ENCODE results near the gene HIPK4. TPM values are rescaled to one million over a fixed set of nuclear protein-coding genes. Genes with fewer than 3 reads are reported as not detected.
A peak's percentile ranks its signal among the peaks of the same experiment; 100 is the strongest.

The HIPK4 gene
- total and polyA plus RNA-seq, 9 of the 15 experiments (the other 6 are each of a cell fraction or from before 2014, with no cell fraction given): 0.06 to 0.09 TPM; not detected in 7

- no peak for TF ChIP-seq NELFE (IDR thresholded peaks at IDR 0.05; ENCODE audit: insufficient read depth, insufficient read length)
- TF ChIP-seq ZBTB33 (CRISPR knock-in tag; IDR thresholded peaks at IDR 0.05): no peak
- no peak for TF ChIP-seq ZFP1 (CRISPR knock-in tag; IDR thresholded peaks at IDR 0.05)
- TF ChIP-seq ZBTB26 (CRISPR knock-in tag; IDR thresholded peaks at IDR 0.05): no peak
- TF ChIP-seq REST (IDR thresholded peaks at IDR 0.05; ENCODE audit: borderline replicate concordance): peak; percentile 30; the same call in 1 of the 2 replicates
- TF ChIP-seq REST (CRISPR knock-in tag; IDR thresholded peaks at IDR 0.05; ENCODE audit: low read depth): 0 out of 2 replicates have a peak, but pooled peaks have one; percentile 41
- no peak for TF ChIP-seq RFX7 (CRISPR knock-in tag; IDR thresholded peaks at IDR 0.05)
- no peak for TF ChIP-seq ZEB2 (IDR thresholded peaks at IDR 0.05)
- no peak for TF ChIP-seq ARID3A (IDR thresholded peaks at IDR 0.05; ENCODE audit: borderline replicate concordance, low read depth, low read length)
- TF ChIP-seq RBM17 (IDR thresholded peaks at IDR 0.05; ENCODE audit: borderline replicate concordance, low read depth, low read length): no peak
- TF ChIP-seq MCM2 (IDR thresholded peaks at IDR 0.05; ENCODE audit: low read depth): no peak
- TF ChIP-seq ZNF347 (CRISPR knock-in tag; IDR thresholded peaks at IDR 0.05; ENCODE audit: low read depth): no peak
- TF ChIP-seq ZNF445 (CRISPR knock-in tag; IDR thresholded peaks at IDR 0.05; ENCODE audit: low read depth): no peak
- no peak for TF ChIP-seq ZNF175 (CRISPR knock-in tag; IDR thresholded peaks at IDR 0.05; ENCODE audit: low read depth)
Observed at GRCh38 chr19:40425450-40426287, 35.7 kb upstream of the HIPK4 start, which contains the start of gene SERTAD1 (continued).

Measured in K562 (cell line).